CD14-positive monocyte (primary cell): ENCODE measurements around the gene GMDS. TPM values are rescaled to one million over a fixed set of nuclear protein-coding genes. Genes with fewer than 3 reads are reported as not detected.

Experiments
- DNase-seq, 3 donors: peaks; one replicate each; pipeline ENCODE4 v3.0.0-alpha.2; 2011 to 2022
- H2AFZ ChIP-seq: 2 replicates; pipeline ENCODE4 v1.6.0; 2012; ENCODE audit warnings: mild to moderate bottlenecking, low read depth, low read length, inconsistent platforms; ENCODE audit not compliant: insufficient read depth, poor library complexity, severe bottlenecking
- H3K27ac ChIP-seq, 2 donors: 1 replicate in 1 of 2; 2 replicates in 1 of 2; pipeline ENCODE4 v1.5.1; 2012 to 2013; ENCODE audit warnings: low read length in 2 of 2, control low read depth in 1 of 2, inconsistent platforms in 1 of 2, low read depth in 1 of 2, mild to moderate bottlenecking in 1 of 2
- H3K27me3 ChIP-seq, 2 donors: one replicate each; pipeline versions ENCODE4 v1.6.0 to v1.6.1; 2011 to 2013; ENCODE audit warnings: low read length in 2 of 2; ENCODE audit not compliant: control insufficient read depth in 2 of 2, insufficient read depth in 2 of 2
- H3K36me3 ChIP-seq, 2 donors: replicated peaks in 1 of 2; 1 replicate in 1 of 2; 2 replicates in 1 of 2; pipeline versions ENCODE4 v1.5.1 to v1.6.1; 2012 to 2013; ENCODE audit warnings: low read length in 2 of 2, control low read depth in 1 of 2, inconsistent platforms in 1 of 2, mild to moderate bottlenecking in 1 of 2; ENCODE audit not compliant: insufficient read depth in 2 of 2, control insufficient read depth in 1 of 2
- H3K4me1 ChIP-seq, 2 donors: 1 replicate in 1 of 2; 2 replicates in 1 of 2; pipeline versions ENCODE4 v1.5.1 to v1.6.1; 2012 to 2013; ENCODE audit warnings: low read length in 2 of 2, control low read depth in 1 of 2, inconsistent platforms in 1 of 2, mild to moderate bottlenecking in 1 of 2, moderate library complexity in 1 of 2; ENCODE audit not compliant: insufficient read depth in 2 of 2, control insufficient read depth in 1 of 2
- H3K4me2 ChIP-seq: replicated peaks from 2 replicates; pipeline ENCODE3; 2012; ENCODE audit warnings: low read length, moderate library complexity, mild to moderate bottlenecking; ENCODE audit not compliant: poor library complexity, severe bottlenecking; ENCODE audit errors: extremely low read depth
- H3K4me3 ChIP-seq, 3 experiments: fragments of 200-600 bp in 1 of 3; sonication (generic) in 1 of 3; replicated peaks in 1 of 3; 1 replicate in 2 of 3; 2 replicates in 1 of 3; pipeline ENCODE4 v1.5.1; 2011 to 2013; ENCODE audit warnings: low read length in 3 of 3, mild to moderate bottlenecking in 3 of 3, control low read depth in 2 of 3, low read depth in 2 of 3, inconsistent platforms in 1 of 3, moderate library complexity in 1 of 3
- H3K79me2 ChIP-seq: 2 replicates; pipeline ENCODE4 v1.6.0; 2012; ENCODE audit warnings: mild to moderate bottlenecking, control low read depth, inconsistent platforms, low read length, moderate library complexity; ENCODE audit not compliant: insufficient read depth
- H3K9ac ChIP-seq: 2 replicates; pipeline ENCODE4 v1.6.0; 2017; ENCODE audit warnings: low read length, mild to moderate bottlenecking; ENCODE audit not compliant: insufficient read depth, poor library complexity, severe bottlenecking
- H3K9me3 ChIP-seq, 2 donors: replicated peaks in 1 of 2; 1 replicate in 1 of 2; 2 replicates in 1 of 2; pipeline versions ENCODE4 v1.5.1 to v1.6.1; 2012 to 2013; ENCODE audit warnings: low read length in 2 of 2, control low read depth in 1 of 2; ENCODE audit not compliant: control insufficient read depth in 1 of 2, insufficient read depth in 1 of 2
- H4K20me1 ChIP-seq: 2 replicates; pipeline ENCODE4 v1.6.0; 2012; ENCODE audit warnings: mild to moderate bottlenecking, low read length, control low read depth, moderate library complexity; ENCODE audit not compliant: insufficient read depth
- H3K27ac Mint-ChIP-seq, 7 donors: one replicate each; pipeline ENCODE4 v1.8.0; 2020; ENCODE audit warnings: mild to moderate bottlenecking in 7 of 7, mixed read lengths in 7 of 7, moderate library complexity in 6 of 7, inconsistent platforms in 2 of 7
- H3K27me3 Mint-ChIP-seq, 3 donors: one replicate each; pipeline ENCODE4 v1.8.0; 2021 to 2022; ENCODE audit warnings: low read depth in 3 of 3, mild to moderate bottlenecking in 3 of 3, mixed read lengths in 3 of 3, moderate library complexity in 3 of 3, inconsistent platforms in 1 of 3
- H3K36me3 Mint-ChIP-seq, 2 donors: one replicate each; pipeline ENCODE4 v1.8.0; 2020; ENCODE audit warnings: mixed read lengths in 2 of 2, inconsistent platforms in 1 of 2, mild to moderate bottlenecking in 1 of 2
- H3K4me1 Mint-ChIP-seq: one replicate; pipeline ENCODE4 v1.8.0; 2020; ENCODE audit warnings: mild to moderate bottlenecking, mixed read lengths
- H3K4me3 Mint-ChIP-seq, 2 donors: one replicate each; pipeline ENCODE4 v1.8.0; 2020; ENCODE audit warnings: mild to moderate bottlenecking in 2 of 2, mixed read lengths in 2 of 2, moderate library complexity in 1 of 2
- H3K9me3 Mint-ChIP-seq, 7 donors: one replicate each; pipeline ENCODE4 v1.8.0; 2020 to 2022; ENCODE audit warnings: mixed read lengths in 7 of 7, mild to moderate bottlenecking in 6 of 7, moderate library complexity in 6 of 7, inconsistent platforms in 2 of 7
- WGBS: methylation state at CpG from one replicate; pipeline ENCODE4 v1.1.5; 2013; ENCODE audit warnings: missing lambda C conversion rate; ENCODE audit not compliant: insufficient coverage; 5-methylcytosine and 5-hydroxymethylcytosine counted together
- intact Hi-C, 2 donors: fragments of 100-400 bp; cut with micrococcal nuclease; formaldehyde crosslinking; loops; one replicate each; pipeline versions ENCODE4 v1.15.0 to v1.15.1; 2023
- polyA plus RNA-seq, 3 donors: library from polyadenylated mRNA; depleted of rRNA in 1 of 3; unstranded in 2 of 3; stranded (reverse) in 1 of 3; fragments of 300-500 nt in 2 of 3; fragments of >200 nt in 1 of 3; fragmentation: Illumina TruSeq in 2 of 3; gene quantifications; 1 replicate in 2 of 3; 2 replicates in 1 of 3; pipeline ENCODE4 v1.2.3, GENCODE V29; 2012 to 2021
- TF ChIP-seq, protein P1 (sequence below): fragments of 200-600 bp; IDR thresholded peaks from one replicate; pipeline ENCODE4 v1.8.0; 2022; ENCODE audit warnings: antibody characterized with exemption, mild to moderate bottlenecking

Gene GMDS
- polyA plus RNA-seq, 3 donors = 10.5 to 19.9 (median 17.6) TPM

DNA sequence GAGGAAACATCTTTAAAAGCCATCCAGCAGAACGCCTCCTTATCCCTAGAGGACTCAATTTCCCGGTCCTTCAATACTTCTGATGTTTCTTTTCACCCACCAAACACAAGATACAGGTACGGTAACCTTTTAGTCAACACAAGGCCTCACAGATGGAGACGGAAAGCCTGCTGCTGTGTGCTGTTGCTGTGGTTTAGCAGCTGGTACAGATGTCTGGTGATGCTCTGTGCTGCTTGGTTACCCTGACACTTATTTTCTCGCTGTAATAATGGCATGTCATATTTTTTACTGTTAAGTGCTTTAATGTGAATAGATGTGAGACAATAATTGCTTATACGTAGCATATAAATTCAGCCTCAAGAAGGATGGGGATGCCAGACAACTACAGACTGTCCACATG, 25.3 kb downstream of the GMDS start:
- Mint-ChIP-seq H3K27ac (no peak overlapping the region), H3K4me3 (no peak overlapping the region)
- WGBS = 100% methylated on average over 1 of the region's 6 CpGs

DNA sequence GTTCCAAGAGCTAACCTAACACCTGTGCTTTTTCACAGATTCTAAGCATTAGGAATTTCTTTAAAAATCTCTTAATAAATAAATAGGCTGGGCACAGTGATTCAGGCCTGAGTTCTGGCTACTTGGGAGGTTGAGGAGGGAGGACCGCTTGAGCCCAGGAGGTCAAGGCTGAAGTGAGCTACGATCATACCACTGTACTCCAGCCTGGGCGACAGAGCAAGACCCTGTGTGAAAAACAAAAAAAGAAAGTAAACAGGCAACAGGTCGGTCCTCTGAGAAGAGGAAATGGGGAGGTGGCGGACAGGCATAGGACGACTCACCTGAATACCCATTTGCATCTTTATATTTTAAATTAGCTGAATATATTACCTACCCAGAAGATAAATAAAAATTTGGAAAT, 26.5 kb downstream of the GMDS start:
- Histone ChIP-seq H3K9ac (no peak overlapping the region), H3K4me3 (no peak overlapping the region), H3K79me2 (no peaks in the 10 kb centered on the region), H3K4me2 (no peak overlapping the region), H3K4me1 (peaks cover 5 to 14% of the 10 kb centered on the region in 2 donors), H3K27ac (no peak overlapping the region), H3K27me3 (no peaks in the 10 kb centered on the region), H2AFZ (no peak overlapping the region), H4K20me1 (no peaks in the 10 kb centered on the region), H3K36me3 (no peaks in the 10 kb centered on the region), H3K9me3 (no peaks in the 10 kb centered on the region)
- no peak for DNase-seq
- H3K27ac Mint-ChIP-seq = peak overlapping the region in 1 of 7 donors; percentile 10
- no peaks in the 10 kb centered on the region for H3K27me3 Mint-ChIP-seq
- H3K36me3 Mint-ChIP-seq = peaks cover 0 to 2% of the 10 kb centered on the region in 2 donors
- 100% methylated on average over 2 of the region's 6 CpGs for WGBS
- TF ChIP-seq, protein P1, sequence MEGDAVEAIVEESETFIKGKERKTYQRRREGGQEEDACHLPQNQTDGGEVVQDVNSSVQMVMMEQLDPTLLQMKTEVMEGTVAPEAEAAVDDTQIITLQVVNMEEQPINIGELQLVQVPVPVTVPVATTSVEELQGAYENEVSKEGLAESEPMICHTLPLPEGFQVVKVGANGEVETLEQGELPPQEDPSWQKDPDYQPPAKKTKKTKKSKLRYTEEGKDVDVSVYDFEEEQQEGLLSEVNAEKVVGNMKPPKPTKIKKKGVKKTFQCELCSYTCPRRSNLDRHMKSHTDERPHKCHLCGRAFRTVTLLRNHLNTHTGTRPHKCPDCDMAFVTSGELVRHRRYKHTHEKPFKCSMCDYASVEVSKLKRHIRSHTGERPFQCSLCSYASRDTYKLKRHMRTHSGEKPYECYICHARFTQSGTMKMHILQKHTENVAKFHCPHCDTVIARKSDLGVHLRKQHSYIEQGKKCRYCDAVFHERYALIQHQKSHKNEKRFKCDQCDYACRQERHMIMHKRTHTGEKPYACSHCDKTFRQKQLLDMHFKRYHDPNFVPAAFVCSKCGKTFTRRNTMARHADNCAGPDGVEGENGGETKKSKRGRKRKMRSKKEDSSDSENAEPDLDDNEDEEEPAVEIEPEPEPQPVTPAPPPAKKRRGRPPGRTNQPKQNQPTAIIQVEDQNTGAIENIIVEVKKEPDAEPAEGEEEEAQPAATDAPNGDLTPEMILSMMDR = no peak
- intact Hi-C loops = no loop called here
- peaks cover 18% of the 10 kb centered on the region for H3K4me1 Mint-ChIP-seq
- H3K9me3 Mint-ChIP-seq = peaks cover 0 to 2% (median 0%) of the 10 kb centered on the region in 7 donors
- H3K4me3 Mint-ChIP-seq = no peak overlapping the region

More for the DNA sequence above, 25.3 kb downstream of the GMDS start:
- Histone ChIP-seq H3K4me1 (peaks cover 5 to 14% of the 10 kb centered on the region in 2 donors), H3K4me3 (no peak overlapping the region), H4K20me1 (no peaks in the 10 kb centered on the region), H3K79me2 (no peaks in the 10 kb centered on the region), H3K4me2 (no peak overlapping the region), H3K27me3 (no peaks in the 10 kb centered on the region), H3K27ac (no peak overlapping the region), H3K9ac (no peak overlapping the region), H3K9me3 (no peaks in the 10 kb centered on the region), H3K36me3 (no peaks in the 10 kb centered on the region), H2AFZ (no peak overlapping the region)
- H3K9me3 Mint-ChIP-seq = peaks cover 0 to 2% (median 0%) of the 10 kb centered on the region in 7 donors
- intact Hi-C loops = no loop called here
- H3K36me3 Mint-ChIP-seq = peaks cover 0 to 2% of the 10 kb centered on the region in 2 donors
- H3K4me1 Mint-ChIP-seq = peaks cover 18% of the 10 kb centered on the region
- no peak for DNase-seq
- H3K27me3 Mint-ChIP-seq = no peaks in the 10 kb centered on the region
- TF ChIP-seq, protein P1 = no peak
